Activated naive CD4-positive, alpha-beta T cell treated with anti-CD3 and anti-CD28 coated beads, Interleukin-2, amount 50 U/mL, for 16 hours (primary cell): ENCODE results near the gene LRRC26.
A peak's percentile ranks its signal among the peaks of the same experiment; 100 is the strongest.
"Not testable (repeated sequence)": the region's sequence is repeated elsewhere in the genome, so short reads cannot be mapped to it uniquely, and the experiment has no call there.

Source experiments
- DNase-seq: peaks from one replicate; pipeline ENCODE4 v3.0.0-alpha.2; 2020

The LRRC26 gene

DNA sequence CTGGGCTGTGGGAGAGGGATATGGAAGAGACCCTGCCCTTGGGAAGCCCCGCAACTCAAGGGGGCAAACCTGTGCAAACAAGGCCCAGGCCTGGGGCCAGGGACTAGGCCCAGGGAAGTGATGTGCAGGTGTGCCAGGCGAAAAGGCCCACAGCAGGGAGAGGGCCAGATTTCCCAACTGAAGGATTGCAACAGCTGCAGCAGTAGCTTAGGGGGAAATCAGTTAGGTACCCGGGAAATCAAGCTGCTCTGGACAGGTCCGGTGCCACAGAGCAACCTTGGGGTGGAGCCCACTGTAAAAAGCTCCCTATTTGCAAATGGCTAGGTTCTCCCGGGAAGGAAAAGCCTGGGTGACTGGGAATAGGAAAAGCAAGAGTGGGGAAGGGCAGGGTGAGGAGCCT is 20.5 kb downstream of the LRRC26 start:
- no peak for DNase-seq

DNA sequence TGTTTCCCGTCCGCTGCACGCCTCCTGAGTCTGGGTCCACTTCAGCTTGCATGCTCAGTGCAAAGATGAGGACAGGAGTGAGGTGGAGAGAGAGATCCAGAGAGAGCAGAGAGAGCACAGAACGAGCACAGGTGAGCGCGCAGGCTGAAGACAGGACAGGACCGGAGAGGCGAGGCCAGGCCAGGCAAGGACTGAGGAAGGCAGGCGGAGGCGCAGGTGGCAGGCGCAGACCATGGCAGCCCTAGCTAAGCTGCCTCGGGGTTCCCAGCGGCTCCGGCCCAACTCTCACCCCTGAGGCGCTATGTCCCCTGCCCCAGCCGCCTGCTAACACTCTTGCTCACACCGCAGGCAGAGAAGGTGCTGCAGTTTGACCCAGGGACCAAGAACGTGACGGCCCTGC is 21.2 kb downstream of the LRRC26 start:
- no peak for DNase-seq

DNA sequence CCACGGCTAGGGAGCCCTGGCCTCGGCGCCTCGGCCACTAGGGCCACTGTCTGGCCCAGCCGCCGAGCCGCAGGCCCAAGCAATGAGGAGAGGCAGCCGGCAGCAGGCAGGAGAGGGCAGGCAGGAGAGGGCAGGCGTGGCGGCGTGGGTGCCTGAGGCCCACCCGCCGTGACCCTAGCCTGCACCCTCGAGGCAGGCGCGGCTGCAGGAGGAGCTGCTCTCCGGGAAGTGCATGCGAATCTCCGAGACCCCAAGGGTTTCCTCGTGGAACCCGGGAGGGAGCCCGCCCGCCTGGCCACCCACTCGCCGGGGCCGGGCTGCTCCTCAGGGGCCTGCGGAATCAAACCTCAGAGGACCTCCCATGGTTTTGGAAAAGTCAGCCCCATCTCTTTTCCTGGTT is 21.6 kb downstream of the LRRC26 start:
- DNase-seq: no peak

DNA sequence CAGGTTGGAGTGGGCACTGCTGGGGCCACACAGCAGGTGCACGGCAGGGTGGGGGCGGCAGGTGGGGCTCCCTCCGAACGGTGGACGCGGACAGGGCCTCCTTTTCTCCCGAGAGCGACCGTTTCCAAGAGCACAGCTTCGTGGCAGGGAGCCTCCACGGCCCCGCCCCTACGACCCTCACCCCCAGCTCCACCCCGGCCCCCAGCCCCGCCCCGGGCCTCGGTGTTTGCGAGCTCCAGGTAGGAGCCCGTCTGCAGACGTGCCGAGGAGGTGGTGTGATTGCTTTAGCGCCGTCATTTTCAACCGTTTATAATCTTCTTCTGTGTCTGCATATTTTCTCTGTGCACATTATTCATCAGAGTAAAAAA is 22.1 kb downstream of the LRRC26 start:
- no peak for DNase-seq

DNA sequence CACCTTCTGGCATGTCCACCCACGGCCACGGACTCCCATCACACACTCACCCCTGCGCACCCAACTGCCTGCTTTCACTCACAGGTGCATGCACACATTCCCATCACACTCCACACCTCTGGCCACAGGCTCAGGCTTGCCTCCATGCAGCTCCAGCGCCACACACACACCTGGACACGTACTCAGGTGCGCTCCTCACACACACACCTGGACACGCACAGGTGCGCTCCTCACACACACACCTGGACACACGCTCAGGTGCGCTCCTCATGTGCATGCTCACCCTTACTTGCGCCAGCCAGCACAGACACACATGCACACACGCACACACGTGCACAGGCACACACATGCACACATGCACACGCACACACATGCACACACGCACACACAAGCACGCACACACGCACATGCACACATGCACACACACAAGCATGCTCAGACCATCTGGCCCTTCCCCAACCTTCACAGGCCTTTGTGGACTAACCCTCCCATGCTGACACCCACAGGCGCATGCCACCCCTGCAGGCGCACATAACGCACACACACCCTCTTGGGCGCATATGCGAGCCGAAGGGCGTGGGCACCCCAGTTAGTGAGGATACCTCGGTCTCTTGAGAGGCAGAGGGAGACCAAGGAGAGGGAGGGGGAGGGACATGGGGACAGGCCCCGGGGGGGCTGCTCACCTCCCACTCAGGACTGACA is 22.6 kb downstream of the LRRC26 start:
- no peak for DNase-seq

DNA sequence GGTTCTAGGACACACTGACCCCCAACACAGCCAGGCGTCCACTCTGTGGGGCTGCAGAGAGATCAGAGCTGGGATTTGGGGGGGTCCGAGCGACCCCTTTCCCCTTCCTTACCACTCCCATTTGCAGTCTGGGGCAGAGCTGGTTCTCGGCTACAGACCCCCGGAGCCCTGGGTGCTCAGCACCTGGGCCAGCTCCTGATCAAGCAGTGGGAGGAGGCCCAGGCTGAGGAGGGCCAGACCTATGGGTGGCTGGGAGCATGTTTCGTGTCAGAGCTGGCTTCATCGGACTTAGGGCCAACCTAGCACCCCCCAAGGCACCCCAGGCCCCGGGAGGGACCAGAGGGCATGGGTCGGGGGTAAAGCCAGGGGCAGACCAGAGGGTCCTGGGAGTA is 23.3 kb downstream of the LRRC26 start:
- no peak for DNase-seq

DNA sequence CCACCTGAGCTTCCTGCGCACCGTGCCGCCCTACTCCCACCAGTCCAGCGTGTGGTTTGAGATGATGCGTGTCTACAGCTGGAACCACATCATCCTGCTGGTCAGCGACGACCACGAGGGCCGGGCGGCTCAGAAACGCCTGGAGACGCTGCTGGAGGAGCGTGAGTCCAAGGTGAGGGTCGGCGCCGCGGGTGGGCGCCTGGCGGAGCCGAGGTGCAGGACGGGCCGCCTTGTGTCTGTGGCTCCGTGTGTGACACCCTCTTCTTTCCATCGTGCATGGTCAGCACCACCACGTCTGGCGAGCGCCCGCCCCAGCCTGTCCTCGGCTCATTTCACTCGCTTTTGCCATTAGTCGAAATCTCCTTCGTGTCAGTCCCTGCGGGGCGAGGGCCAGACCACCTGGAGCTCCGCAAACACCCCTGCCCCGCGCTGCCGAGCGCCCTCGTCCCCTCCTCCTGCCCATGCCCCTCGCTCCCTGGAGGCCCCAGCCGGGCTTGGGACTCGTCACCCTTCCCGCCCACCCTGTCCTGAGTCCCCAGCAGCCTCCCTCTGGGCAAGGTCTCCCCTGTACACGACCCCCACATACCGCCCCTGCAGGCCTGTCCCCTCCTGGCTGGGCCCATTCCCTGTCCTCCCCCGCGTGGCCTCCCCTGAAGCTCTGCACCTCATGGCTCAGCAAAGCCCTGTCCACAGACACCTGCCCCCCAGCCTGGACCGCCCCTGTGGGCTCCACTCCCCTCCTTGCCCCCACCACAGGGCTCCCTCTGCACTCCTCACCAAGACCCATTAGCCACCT is 23.9 kb downstream of the LRRC26 start:
- no peak for DNase-seq

DNA sequence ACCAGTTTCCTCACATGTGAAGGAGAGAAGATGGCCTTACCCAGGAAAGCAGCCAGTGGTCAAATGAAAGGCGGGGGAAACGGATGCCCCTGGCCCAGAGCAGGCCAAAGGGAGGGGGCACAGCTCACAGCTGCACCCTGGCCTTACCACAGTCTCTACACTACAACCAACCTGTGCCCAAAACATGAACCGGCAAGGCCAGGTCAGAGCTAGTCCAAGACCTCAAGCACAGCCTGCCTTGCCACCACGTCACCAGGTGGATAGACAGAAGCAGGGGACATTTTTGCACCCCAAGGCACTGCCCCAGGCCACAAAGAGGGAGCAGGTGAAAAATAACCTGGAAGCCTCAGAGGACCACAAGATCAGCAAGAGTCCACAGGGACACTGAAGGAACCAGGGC is 26.4 kb downstream of the LRRC26 start:
- DNase-seq: no peak

DNA sequence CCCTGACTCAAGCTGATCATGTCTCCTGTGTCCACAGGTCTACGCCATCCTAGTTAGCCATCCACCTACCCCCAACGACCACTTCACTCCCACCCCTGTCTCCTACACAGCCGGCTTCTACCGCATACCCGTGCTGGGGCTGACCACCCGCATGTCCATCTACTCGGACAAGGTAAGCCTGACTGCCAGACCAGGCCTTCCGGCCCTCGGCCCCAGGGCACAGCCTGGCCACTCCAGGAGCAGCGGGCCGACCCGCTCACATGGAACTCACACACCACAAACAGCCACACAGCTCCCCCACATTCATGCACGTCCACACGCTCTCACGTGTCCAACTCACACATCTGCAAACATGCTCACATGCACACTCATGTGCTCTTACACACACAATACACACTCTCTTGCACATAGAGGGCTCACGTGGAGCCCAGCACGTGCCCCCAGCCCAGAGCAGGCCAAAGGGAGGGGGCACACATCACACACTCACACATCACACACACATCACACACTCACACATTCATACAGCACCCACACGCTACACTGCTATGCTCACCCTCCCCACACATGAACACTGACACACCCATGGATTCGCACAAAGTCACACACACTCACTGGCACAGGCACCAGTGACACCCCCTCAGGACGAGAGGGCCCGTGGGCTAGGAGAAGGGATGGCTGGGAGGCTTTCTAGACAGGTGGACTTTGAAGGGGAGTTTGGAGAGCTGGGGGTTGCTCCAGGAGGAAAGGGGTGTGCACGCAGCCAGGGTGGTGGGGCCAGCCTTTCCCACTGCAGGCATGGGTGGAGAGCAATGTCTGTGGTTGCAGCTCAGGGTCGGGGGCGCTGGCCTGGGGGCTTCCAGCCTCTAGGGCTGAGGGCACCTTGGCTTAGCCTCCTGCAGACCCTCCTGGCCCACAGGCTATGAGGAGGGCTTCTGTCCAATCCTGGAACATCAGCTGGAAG is 27.6 kb downstream of the LRRC26 start:
- DNase-seq: no peak

DNA sequence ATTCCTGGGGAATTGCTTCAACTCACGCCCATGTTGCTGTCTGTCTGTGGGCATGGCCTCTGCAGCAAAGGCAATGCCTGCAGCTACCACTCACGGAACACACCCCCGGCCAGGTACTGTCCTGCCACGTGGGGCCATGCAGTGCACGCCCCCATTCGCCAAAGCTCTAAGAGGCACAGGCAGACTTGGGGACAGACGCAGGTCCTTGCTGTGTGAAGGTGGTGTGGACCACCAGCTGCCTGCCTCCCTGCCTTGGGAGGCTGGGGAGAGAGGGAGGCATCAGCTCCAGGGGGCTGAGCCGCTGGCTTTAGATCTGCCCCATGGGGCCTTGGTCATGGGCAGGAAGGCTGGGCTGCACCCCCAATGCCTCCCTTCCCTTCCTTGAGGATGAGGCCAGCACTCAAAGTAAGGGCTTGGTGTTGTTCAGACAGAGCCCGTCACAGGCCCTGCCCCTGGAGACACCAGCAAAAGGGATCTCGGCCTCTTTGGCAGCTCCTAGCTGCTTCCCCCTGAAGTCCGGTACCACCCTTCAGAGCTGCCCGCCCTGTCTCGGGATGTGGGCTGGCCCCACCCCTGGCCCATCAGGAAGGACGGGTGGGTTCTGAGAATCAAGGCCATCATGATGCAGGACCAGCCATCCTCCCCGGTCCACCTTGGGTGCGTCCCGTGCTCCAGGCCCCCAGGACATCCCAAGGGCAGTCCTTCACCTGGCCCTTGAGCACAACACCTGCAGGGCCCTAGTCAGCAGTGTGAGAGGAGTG is 28.6 kb downstream of the LRRC26 start:
- DNase-seq: no peak

DNA sequence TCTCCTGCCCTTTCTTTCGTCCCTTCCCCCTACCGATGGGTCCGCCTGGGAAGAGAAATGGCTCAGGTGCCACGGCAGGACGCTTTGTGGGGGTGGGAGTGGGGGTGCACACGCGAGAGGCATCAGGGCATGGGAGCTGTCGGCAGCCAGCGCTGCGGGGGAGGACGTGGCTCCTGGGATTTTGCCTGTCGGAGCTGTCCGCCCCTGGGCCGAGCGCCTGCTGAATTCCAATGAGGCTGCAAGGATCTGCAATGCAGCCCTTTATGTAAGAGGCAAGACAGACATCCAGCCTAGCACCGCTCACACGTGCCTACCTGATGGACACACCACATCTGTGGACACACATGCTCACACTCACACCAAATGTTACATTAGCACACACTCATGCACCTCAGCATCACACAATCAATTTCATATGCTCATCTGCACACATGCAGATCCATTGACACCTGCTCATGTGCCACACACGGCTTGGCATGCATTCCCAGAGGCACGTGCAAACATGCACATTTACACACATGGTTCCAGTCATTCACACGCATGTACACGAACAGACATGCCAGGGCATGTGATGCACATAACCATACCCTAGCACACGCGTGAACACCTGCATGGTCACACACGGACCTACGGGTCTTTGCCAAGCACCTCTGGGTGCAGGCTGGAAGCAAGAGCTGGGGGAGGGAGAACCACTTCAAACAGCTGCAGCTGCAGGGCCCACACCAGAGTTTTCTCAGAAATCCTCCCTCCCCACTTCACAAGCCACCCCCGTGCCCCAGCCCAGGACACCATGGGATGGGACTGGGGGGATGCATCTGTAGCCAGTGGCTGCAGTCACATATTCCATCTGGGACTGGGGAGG is 29.5 kb downstream of the LRRC26 start:
- DNase-seq: no peak

DNA sequence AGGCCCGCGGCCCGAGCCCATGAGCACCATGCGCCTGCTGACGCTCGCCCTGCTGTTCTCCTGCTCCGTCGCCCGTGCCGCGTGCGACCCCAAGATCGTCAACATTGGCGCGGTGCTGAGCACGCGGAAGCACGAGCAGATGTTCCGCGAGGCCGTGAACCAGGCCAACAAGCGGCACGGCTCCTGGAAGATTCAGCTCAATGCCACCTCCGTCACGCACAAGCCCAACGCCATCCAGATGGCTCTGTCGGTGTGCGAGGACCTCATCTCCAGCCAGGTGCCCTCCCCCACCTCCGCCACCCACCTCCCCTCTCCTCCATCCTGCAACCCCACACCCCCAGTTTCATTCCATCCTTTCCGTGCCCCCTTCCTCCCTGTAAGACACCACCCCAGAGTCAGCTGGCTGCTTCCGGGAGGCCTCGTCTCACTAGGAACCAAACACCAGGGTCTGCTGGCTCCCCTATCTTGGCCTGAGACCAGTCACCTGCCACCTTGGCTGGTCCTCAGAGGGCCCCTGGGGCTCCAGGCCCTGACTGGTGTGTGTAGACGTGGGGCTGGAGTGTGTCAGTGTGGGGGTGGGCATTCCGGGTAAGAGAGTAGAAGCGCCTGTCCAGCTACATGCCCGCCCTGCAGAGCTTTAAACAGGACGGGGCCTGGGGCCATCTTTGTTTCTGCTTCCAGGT is 30.2 kb downstream of the LRRC26 start:
- DNase-seq: no peak

DNA sequence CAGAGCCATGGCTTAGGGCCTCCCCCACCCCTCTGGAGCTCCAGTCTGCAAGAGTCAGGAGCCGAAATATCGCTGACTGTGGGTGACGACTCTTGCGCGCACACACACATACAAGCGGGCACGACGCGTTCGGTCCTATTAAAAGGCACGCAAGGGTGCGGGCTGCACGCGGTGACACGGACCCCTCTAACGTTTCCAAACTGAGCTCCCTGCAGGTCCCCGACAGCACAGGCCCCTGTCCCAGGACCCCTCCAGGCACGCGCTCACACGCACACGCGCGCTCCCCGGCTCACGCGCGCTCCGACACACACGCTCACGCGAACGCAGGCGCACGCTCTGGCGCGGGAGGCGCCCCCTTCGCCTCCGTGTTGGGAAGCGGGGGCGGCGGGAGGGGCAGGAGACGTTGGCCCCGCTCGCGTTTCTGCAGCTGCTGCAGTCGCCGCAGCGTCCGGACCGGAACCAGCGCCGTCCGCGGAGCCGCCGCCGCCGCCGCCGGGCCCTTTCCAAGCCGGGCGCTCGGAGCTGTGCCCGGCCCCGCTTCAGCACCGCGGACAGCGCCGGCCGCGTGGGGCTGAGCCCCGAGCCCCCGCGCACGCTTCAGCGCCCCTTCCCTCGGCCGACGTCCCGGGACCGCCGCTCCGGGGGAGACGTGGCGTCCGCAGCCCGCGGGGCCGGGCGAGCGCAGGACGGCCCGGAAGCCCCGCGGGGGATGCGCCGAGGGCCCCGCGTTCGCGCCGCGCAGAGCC is 31.0 kb downstream of the LRRC26 start, which contains the start of gene GRIN1:
Gene GRIN1 (plus strand): TSS at position 433 of the 746 bp plus-strand sequence. CDS start 333 bp downstream, outside the sequence.
- peak; percentile 43 for DNase-seq

DNA sequence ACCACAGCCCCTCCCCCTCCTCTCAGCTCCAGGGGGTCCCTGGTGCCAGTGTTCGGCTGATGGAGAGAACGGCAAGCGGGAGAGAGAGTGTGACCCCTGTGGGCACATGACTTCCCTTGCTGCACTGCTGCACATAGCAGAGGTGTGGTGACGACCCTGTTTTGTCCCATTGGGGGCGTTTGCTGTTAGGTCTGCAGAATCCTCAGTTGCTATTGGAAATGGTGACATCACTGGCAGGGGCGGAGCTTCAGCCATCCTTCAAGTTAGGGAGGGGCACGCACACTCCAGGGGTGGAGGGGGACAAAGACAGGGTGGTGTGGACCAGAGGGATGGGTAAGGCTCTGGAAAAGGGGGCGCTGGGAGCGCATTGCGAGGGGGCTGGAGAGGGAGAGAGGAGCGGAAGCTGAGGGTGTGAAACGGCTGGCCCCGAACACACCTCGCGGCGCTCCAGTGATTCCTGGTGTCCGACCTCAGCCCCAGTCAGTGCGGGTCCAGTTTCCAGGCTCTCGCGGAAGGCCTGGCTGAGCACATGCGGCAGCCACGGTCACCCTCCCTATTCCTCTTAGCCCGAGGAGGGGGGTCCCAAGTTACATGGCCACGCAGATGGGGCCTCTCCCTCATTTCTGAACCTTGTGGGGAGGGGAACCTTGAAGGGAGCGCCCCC is 31.7 kb downstream of the LRRC26 start:
- DNase-seq: no peak

DNA sequence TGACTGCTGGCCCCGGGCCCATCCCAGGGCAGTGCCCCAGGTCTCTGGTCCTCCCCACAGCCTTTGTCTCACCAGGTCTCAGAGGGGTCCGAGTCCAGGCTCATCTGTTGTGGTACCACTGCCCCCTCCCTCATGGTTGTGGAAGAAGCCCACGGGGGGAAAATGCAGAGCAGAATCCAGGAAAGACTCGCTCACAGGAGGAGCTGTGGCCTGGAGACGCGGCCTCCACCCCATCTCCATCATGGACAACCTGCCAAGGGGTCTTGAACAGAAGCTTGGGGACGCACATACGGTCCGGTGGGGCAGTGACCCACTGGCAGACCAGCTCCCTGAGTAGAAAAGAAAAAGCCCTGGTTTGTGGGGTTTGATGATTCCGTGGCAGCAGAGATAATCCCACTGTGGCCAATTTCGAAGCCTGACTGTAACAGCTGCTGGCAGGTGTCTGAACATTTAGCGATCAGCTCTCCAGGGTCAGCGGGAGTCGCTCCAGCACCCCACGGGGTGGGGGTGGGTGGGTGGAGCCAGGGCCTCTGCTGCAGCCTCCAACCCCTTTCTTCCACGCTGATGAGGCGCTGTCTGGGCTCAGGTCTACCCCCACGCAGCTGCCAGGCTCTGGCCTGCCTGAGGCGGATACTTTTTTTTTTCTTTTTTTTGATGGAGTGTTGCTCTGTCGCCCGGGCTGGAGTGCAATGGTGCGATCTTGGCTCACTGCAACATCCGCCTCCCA is 32.8 kb downstream of the LRRC26 start:
- DNase-seq: no peak

DNA sequence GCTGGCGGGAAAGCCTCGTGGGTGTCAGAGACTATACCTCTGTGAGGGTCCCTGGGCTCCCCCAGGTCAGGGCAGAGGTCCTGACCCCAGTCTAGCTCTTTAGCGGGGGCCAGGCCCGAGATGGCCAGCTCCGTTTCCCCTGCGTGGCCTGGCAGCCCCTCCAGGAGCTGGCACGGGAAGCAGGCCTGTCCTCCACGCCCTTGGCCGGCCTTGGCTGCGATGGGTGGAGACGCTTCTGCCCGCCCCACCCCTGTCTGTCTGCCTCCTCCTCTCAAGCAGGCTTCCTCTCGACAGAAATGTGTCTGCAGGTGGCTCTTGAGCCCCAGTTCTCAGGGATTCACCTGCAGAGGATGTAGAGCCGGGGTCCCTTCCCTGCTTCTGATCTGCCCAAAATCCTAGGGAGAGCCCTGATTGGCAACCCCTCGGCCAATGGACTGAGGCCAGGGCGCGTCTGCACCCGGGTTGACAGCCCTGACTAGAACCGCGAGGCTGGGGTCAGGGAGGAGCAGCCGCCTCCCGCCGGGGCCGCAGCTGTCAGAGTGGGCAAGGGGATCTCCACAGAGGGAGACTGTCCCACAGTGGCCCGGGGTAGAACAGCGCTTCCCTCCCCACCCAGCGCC is 33.5 kb downstream of the LRRC26 start:
- no peak for DNase-seq

DNA sequence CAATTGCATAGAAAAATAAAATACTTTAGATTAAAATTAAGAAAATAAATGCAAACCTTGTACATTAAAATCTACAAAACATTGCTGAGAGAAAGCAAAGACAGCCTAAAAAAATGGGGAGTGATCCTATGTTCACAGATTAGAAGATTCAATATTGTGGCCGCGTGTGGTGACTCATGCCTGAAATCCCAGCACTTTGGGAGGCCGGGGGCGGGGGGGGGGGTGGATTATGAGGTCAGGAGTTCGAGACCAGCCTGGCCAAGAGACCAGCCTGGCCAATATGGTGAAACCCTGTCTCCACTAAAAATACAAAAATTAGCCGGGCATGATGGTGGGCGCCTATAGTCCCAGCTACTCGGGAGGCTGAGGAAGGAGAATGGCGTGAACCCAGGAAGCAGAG is 34.7 kb downstream of the LRRC26 start:
- DNase-seq: not testable (repeated sequence)

DNA sequence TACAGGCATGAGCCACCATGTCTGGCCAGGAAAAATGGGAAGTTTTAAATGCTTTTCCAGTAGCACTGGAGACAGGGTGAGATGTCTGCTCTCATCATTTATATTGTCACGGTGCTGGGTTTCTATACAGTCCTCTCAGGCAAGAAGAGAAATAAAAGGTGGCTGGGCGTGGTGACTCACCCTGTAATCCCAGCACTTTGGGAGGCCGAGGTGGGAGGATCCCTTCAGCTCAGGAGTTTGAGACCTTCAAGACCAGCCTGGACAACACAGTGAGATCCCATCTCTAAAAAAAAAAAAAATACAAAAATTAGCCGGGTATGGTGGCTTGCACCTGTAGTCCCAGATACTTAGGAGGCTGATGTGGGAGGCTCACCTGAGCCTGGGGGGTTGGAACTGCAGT is 35.7 kb downstream of the LRRC26 start:
- no peak for DNase-seq
